Thoracic aorta (tissue), 2 donors: ENCODE results near the gene CRACR2A. TPM values are rescaled to one million over a fixed set of nuclear protein-coding genes. Genes with fewer than 3 reads are reported as not detected.

Experiments
- ATAC-seq: fragments of 150-250 bp; one replicate; pipeline ENCODE4 v1.8.0; 2017; ENCODE audit warnings: low read depth; ENCODE audit not compliant: insufficient number of reproducible peaks, low FRiP score
- DNase-seq: peaks from one replicate; pipeline ENCODE4 v3.0.0-alpha.2; 2020; ENCODE audit warnings: low spot score
- H3K27ac ChIP-seq, 2 donors: fragments of 200-600 bp; sonication (generic); 1 replicate in 1 of 2; 2 replicates in 1 of 2; pipeline ENCODE4 v1.5.1; 2016; ENCODE audit warnings: mild to moderate bottlenecking in 2 of 2, moderate library complexity in 2 of 2
- H3K27me3 ChIP-seq: fragments of 200-600 bp; sonication (generic); replicated peaks from 2 replicates; pipeline ENCODE4 v1.6.0; 2016; ENCODE audit warnings: mild to moderate bottlenecking; ENCODE audit not compliant: insufficient read depth
- H3K36me3 ChIP-seq: fragments of 200-600 bp; sonication (generic); one replicate; pipeline ENCODE4 v1.5.1; 2016
- H3K4me1 ChIP-seq, 2 donors: fragments of 200-600 bp; sonication (generic); 1 replicate in 1 of 2; 2 replicates in 1 of 2; pipeline versions ENCODE4 v1.5.1 to v1.6.0; 2016; ENCODE audit warnings: low read depth in 2 of 2, mild to moderate bottlenecking in 1 of 2; ENCODE audit not compliant: control insufficient read depth in 1 of 2
- H3K4me3 ChIP-seq: fragments of 200-600 bp; sonication (generic); 2 replicates; pipeline ENCODE4 v1.5.1; 2016; ENCODE audit warnings: mild to moderate bottlenecking
- H3K9me3 ChIP-seq: fragments of 200-600 bp; sonication (generic); 2 replicates; pipeline ENCODE4 v1.5.1; 2016
- CTCF ChIP-seq: fragments of 200-600 bp; sonication (generic); IDR thresholded peaks from one replicate; pipeline ENCODE4 v1.5.1; 2019; ENCODE audit warnings: antibody characterized with exemption
- total RNA-seq, 2 donors: library from RNA; depleted of rRNA; stranded (reverse); fragments of >200 nt; gene quantifications; one replicate each; pipeline versions ENCODE4 v1.1.0 to v1.2.3, GENCODE V29; 2016

Gene CRACR2A
- total RNA-seq, 2 donors from 2014 or later, result 2.2 to 2.7 TPM

- no peaks in the 10 kb centered on the region for H3K27me3 ChIP-seq
- H3K4me3 ChIP-seq, result no peak overlapping the region
- no peaks in the 10 kb centered on the region for H3K9me3 ChIP-seq
- no peak for TF ChIP-seq CTCF
- no peak for ATAC-seq
- no peak overlapping the region for H3K27ac ChIP-seq
- H3K36me3 ChIP-seq, result no peaks in the 10 kb centered on the region
- no peak for DNase-seq
- H3K4me1 ChIP-seq, result no peaks in the 10 kb centered on the region
Observed at GRCh38 chr12:3772380-3772779, 19.5 kb upstream of the CRACR2A start.

GRCh38 chr12:3771853-3772252 is 18.9 kb upstream of the CRACR2A start:
- ATAC-seq, result no peak
- no peaks in the 10 kb centered on the region for H3K9me3 ChIP-seq
- no peaks in the 10 kb centered on the region for H3K36me3 ChIP-seq
- no peak overlapping the region for H3K27ac ChIP-seq
- no peaks in the 10 kb centered on the region for H3K4me1 ChIP-seq
- TF ChIP-seq CTCF, result no peak
- H3K4me3 ChIP-seq, result no peak overlapping the region
- no peak for DNase-seq
- no peaks in the 10 kb centered on the region for H3K27me3 ChIP-seq

- H3K36me3 ChIP-seq, result no peaks in the 10 kb centered on the region
- no peaks in the 10 kb centered on the region for H3K9me3 ChIP-seq
- TF ChIP-seq CTCF, result no peak
- no peak overlapping the region for H3K27ac ChIP-seq
- ATAC-seq (no peak), DNase-seq (no peak)
- no peaks in the 10 kb centered on the region for H3K27me3 ChIP-seq
- no peak overlapping the region for H3K4me3 ChIP-seq
- no peaks in the 10 kb centered on the region for H3K4me1 ChIP-seq
Observed at GRCh38 chr12:3770891-3771290, 18.0 kb upstream of the CRACR2A start.

GRCh38 chr12:3768911-3769447 is 16.1 kb upstream of the CRACR2A start:
- Histone ChIP-seq H3K27me3 (no peaks in the 10 kb centered on the region), H3K4me1 (no peaks in the 10 kb centered on the region), H3K9me3 (no peaks in the 10 kb centered on the region), H3K36me3 (no peaks in the 10 kb centered on the region), H3K27ac (no peak overlapping the region), H3K4me3 (no peak overlapping the region)
- DNase-seq, result no peak
- no peak for ATAC-seq
- TF ChIP-seq CTCF, result no peak

- H3K36me3 ChIP-seq, result no peaks in the 10 kb centered on the region
- no peak overlapping the region for H3K27ac ChIP-seq
- no peaks in the 10 kb centered on the region for H3K27me3 ChIP-seq
- ATAC-seq (no peak), DNase-seq (no peak)
- no peak for TF ChIP-seq CTCF
- no peaks in the 10 kb centered on the region for H3K9me3 ChIP-seq
- H3K4me1 ChIP-seq, result no peaks in the 10 kb centered on the region
- no peak overlapping the region for H3K4me3 ChIP-seq
Observed at GRCh38 chr12:3761116-3761735, 8.3 kb upstream of the CRACR2A start.
